HepG2 (cell line): ENCODE results near the gene SMIM38. TPM values are rescaled to one million over a fixed set of nuclear protein-coding genes. Genes with fewer than 3 reads are reported as not detected.

Source experiments
- CBX5 ChIP-seq: sonication (generic); formaldehyde crosslinking; IDR thresholded peaks from 2 replicates; pipeline ENCODE4 v1.4.0; 2020; ENCODE audit warnings: missing genetic modification reagents, borderline replicate concordance
- CCAR2 ChIP-seq: fragments of 200-400 bp; formaldehyde crosslinking; optimal IDR thresholded peaks from 2 replicates; pipeline ENCODE3; 2018; ENCODE audit warnings: low read depth, mild to moderate bottlenecking, low read length, moderate library complexity
- ETS1 ChIP-seq: sonication (generic); formaldehyde crosslinking; IDR thresholded peaks from 2 replicates; pipeline ENCODE4 v1.4.0; 2020; ENCODE audit warnings: missing genetic modification reagents
- HNF1A ChIP-seq, 2 experiments: sonication (generic) in 1 of 2; formaldehyde crosslinking in 1 of 2; IDR thresholded peaks; 2 replicates each; pipeline versions ENCODE4 v1.4.0 to v1.6.1; 2016 to 2020; ENCODE audit warnings: borderline replicate concordance in 1 of 2, low read depth in 1 of 2, mild to moderate bottlenecking in 1 of 2, missing genetic modification reagents in 1 of 2
- NR2C2 ChIP-seq: sonication (generic); formaldehyde crosslinking; IDR thresholded peaks from 2 replicates; pipeline ENCODE4 v1.4.0; 2020; ENCODE audit warnings: missing genetic modification reagents, mild to moderate bottlenecking, moderate library complexity, borderline replicate concordance
- PAXIP1 ChIP-seq: sonication (generic); formaldehyde crosslinking; conservative IDR thresholded peaks from 2 replicates; pipeline ENCODE4 v1.4.0; 2020; ENCODE audit warnings: mild to moderate bottlenecking, missing genetic modification reagents, moderate library complexity
- SKIL ChIP-seq: sonication (generic); formaldehyde crosslinking; IDR thresholded peaks from 2 replicates; pipeline ENCODE4 v1.8.0; 2022; ENCODE audit warnings: missing genetic modification reagents, mild to moderate bottlenecking, moderate library complexity, borderline replicate concordance
- ZBTB46 ChIP-seq: sonication (generic); formaldehyde crosslinking; IDR thresholded peaks from 2 replicates; pipeline ENCODE4 v1.4.0; 2020; ENCODE audit warnings: mild to moderate bottlenecking, missing genetic modification reagents, borderline replicate concordance
- ZFY ChIP-seq: sonication (generic); formaldehyde crosslinking; IDR thresholded peaks from 2 replicates; pipeline ENCODE4 v1.4.0; 2020; ENCODE audit warnings: missing genetic modification reagents
- ZNF101 ChIP-seq: sonication (generic); formaldehyde crosslinking; IDR thresholded peaks from 2 replicates; pipeline ENCODE4 v1.4.0; 2020; ENCODE audit warnings: mild to moderate bottlenecking, low read depth, missing genetic modification reagents, borderline replicate concordance
- ZNF501 ChIP-seq: sonication (generic); formaldehyde crosslinking; IDR thresholded peaks from 2 replicates; pipeline ENCODE4 v1.5.1; 2020; ENCODE audit warnings: mild to moderate bottlenecking, moderate library complexity, missing genetic modification reagents
- ZNF703 ChIP-seq: sonication (generic); formaldehyde crosslinking; IDR thresholded peaks from 2 replicates; pipeline ENCODE4 v1.5.1; 2020; ENCODE audit warnings: missing genetic modification reagents, mild to moderate bottlenecking, moderate library complexity, borderline replicate concordance
- polyA plus RNA-seq, 8 experiments: library from polyadenylated mRNA; depleted of rRNA in 3 of 8; stranded (reverse) in 7 of 8; unstranded in 1 of 8; fragments of >200 nt; fragmentation: Illumina TruSeq in 4 of 8; extraction: Trizol in 4 of 8; gene quantifications; 2 replicates each; pipeline versions ENCODE4 v1.2.1 to v1.2.3, GENCODE V29; 2011 to 2016; ENCODE audit warnings: low read depth in 4 of 8, missing spikeins in 1 of 8, mixed read lengths in 1 of 8; ENCODE audit not compliant: insufficient read depth in 1 of 8
- total RNA-seq, 5 experiments: library from RNA; depleted of rRNA; stranded (reverse); fragments of >200 nt; fragmentation: Illumina TruSeq; extraction: Trizol; gene quantifications; 2 replicates each; pipeline ENCODE4 v1.2.3, GENCODE V29; 2016; ENCODE audit warnings: low read depth in 1 of 5

SMIM38 gene
- total and polyA plus RNA-seq, 2 of the 13 experiments (the other 11 are each of a cell fraction or from before 2014, with no cell fraction given), result 0.30 to 0.40 TPM

GRCh38 chr11:69122630-69123431, 32.9 kb upstream of the SMIM38 start (continued):
- TF ChIP-seq ZBTB46 (CRISPR knock-in tag) (0 out of 2 replicates have a peak, but pooled peaks have one; percentile 61), ZNF703 (CRISPR knock-in tag) (no peak), CCAR2 (no peak), CBX5 (CRISPR knock-in tag) (peak; percentile 79; the same call in 1 of the 2 replicates), SKIL (peak; percentile 43; the same call in 1 of the 2 replicates), ZFY (CRISPR knock-in tag) (peak; percentile 22; the same call in 1 of the 2 replicates), ZNF501 (CRISPR knock-in tag) (peak; percentile 55; the same call in 1 of the 2 replicates), ETS1 (CRISPR knock-in tag) (no peak), HNF1A (IDR thresholded peaks at IDR 0.05; ENCODE audit: low read depth) (no peak), HNF1A (CRISPR knock-in tag; IDR thresholded peaks at IDR 0.05; ENCODE audit: borderline replicate concordance) (peak; percentile 71; the same call in 1 of the 2 replicates), PAXIP1 (CRISPR knock-in tag) (peak; percentile 80), ZNF101 (CRISPR knock-in tag) (no peak), NR2C2 (CRISPR knock-in tag) (no peak; the same call in 1 of the 2 replicates)
